Measurements from ENCODE around the gene CACNA1H.

The CACNA1H gene

DNA sequence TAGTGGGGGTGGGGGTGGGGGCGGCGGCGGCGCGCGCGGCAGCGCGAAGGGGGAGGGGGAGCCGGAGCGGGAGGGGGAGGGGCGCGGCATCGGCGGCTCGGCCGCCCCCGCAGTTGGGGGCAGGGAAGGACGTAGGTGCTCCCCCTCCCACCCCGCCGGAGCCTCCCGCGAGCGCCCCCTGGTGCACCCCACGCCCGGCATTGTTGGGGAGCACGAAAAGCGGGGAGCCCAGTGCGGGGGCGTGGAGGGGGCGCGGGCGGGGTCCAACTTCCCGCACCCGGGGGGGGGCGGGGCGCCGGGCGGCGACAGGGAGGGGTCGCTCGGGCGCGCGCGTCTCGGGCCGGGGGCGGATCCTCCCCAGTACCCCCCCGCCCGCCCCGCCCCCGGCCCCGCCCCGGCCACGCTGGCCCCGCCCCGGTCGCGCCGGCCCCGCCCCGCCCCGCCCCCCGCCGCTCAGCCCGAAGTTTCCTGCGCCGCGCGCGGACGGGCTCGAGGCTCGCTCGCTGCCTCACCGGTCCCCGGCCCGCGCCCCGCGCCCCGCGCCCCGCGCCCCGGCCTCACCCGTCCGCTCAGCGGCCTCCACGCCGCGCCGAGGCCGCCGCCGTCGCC lies at the start of gene CACNA1H:
TSS of gene CACNA1H (plus strand) at position 456 of the 609 bp plus-strand sequence. CDS start 632 bp downstream, outside the sequence.
- DNase-seq: peak; percentile 64

- DNase-seq: no peak
Measured at GRCh38 chr16:1103636-1103980, 49.3 kb upstream of the CACNA1H start.

- peak; percentile 28 for DNase-seq
Measured at GRCh38 chr16:1105888-1106620, 46.9 kb upstream of the CACNA1H start.

DNA sequence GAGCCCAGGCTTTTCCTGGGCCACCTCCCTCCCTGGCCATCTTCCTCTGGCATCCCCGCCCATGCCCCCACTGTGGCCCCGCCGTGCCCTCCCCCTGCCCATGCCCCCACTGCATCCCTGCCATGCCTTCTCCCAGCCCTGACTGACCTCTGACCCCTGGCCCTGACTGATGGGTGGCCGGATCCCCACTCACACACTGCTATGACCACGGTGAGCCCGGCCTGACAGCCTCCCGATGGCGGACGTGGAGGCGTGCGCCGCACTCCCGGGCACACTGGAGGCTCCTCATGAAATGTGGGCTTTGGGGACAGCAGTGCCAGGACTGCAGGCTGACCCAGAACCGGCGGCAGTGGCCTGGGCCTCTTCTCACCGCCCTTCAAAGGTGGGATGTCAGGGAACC lies 46.2 kb upstream of the CACNA1H start:
- no peak for DNase-seq

DNA sequence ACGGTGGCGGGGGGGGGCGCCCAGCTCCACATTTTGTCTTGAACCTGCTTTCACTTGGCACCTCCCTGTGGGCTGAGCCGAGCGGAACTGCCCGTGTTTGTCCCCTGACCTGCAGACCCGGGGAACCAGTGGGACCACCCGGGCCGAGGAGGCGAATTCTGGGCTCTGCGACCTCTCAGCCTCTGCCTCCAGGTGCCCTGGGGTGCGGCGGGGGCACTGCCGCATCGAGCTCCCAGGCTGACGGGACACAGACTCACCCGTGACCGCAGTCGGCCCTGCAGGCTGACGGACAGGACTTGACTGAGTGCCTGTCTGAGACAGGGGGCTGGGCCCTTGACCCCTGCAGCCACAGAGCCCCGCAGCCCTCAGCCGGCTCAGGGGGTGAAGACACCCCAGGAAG lies 45.8 kb upstream of the CACNA1H start:
- DNase-seq: no peak

DNA sequence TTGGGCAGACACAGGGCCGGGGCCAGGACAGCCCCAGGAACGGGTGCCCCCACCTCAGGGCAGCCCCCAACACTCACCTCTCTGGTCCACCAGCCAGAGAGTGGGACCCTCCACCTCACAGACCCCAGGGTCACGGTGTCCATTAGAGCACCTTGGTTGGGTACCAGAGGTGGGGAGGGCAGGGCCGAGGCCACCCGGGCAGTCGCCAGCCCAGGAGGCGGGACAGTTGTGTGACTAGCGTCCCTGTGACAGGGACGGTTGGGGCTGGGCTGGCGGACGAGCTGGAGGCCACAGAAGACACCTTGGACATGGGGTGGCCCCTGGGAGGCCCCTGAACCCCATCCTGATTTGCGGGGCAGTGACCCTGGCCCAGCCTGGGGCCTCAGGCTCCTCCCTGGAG lies 45.2 kb upstream of the CACNA1H start:
- DNase-seq: no peak

- no peak for DNase-seq
Measured at GRCh38 chr16:1108299-1109252, 44.3 kb upstream of the CACNA1H start.

DNA sequence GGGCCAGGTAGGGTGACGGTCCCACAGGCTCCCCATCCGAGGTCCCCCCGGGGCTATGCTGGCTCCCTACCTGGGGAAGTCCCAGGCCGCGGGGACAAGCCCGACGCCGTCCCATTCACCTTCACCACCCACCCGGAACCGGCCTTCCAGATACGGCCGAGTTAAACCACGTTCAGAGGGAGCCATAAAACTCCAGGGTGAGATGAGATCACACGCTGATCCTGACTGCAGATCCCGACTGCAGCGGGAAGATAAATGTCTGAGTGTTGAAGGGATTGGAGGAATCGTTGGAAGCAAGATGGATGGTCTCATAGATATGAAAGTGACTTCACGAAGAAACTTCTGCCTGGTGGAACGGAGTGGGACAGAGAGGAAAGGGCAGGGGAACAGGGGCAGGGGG lies 43.3 kb upstream of the CACNA1H start:
- no peak for DNase-seq

- no peak for DNase-seq
Measured at GRCh38 chr16:1112506-1113184, 40.3 kb upstream of the CACNA1H start.

DNA sequence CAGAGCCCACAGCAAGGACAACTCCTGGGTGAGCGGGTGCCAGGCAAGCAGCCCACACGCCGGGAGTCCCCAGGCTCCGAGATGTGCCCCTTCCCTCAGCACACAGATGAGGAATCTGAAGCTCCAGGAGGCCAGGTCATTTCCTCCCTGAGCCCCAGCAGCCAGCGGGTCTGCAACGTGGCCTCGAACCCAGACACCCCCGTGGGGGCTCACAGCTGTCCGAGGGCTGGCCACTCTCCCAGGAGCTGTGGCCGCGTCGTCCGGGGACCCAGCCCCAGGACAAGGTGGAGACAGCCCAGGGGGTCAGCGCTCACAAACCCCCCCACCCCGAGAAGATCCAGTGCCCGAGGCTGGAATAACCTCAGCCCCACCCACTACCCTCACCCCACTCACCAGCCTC lies 39.4 kb upstream of the CACNA1H start:
- DNase-seq: no peak

DNA sequence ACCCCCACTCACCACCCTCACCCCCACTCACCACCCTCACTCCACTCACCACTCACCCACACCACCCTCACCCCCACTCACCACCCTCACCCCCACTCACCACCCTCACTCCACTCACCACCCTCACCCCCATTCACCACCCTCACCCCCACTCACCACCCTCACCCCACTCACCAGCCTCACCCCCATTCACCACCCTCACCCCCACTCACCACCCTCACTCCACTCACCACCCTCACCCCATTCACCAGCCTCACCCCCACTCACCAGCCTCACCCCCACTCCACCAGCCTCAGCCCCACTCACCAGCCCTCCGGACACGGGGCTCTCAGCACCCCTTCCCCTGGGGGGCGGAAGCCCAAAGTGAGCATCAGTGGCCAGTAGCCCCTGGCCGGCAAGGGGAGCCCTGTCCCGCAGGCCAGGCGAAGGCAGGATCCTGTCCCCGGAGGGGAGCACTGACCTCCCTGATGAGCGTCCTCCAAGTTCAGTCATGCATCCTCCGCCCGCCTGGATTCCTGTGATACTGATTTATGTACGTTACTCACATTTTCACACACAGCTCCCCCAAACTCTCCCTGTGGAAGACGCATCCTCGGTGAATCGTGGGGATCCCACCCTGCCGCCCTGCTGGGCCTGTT lies 38.9 kb upstream of the CACNA1H start:
- DNase-seq: no peak

- no peak for DNase-seq
Measured at GRCh38 chr16:1116693-1117077, 36.2 kb upstream of the CACNA1H start.

DNA sequence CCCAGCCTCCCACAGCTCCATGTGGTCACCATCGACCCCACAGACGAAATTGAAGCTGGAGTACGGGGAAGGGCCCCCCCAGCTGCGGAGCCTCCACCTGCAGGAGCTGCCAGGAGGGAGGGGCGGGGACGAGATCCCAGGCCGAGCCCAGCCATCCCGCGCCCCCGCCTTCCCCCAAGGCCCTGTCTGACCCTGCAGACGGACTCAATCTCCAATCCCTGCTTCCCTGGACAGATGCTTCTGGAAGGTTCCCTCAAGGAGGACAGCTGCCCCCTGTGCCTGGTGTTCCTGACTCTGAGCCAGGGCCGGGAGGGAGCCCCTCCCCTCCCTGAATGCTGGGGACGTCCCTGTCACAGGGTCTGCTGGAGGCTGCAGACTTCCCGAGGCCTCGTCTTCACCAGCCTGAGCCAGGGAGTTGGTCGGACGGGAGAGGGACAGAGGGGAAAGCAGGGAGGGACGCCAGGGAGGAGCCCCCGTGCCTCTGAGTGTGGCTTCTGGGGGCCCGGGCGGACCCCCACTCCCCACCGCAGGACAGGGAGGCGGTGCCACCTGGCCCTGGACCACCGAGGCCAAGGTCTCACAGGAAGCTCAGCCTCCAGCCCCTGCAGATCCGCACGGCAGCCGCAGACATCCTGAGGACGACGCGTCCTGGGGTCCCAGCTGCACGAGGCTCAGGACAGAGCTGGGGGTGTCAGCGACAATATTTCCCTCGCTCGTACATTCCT lies 35.6 kb upstream of the CACNA1H start:
- no peak for DNase-seq

GRCh38 chr16:1117926-1118325 lies 35.0 kb upstream of the CACNA1H start:
- DNase-seq: no peak

- DNase-seq: no peak
Measured at GRCh38 chr16:1119129-1119528, 33.8 kb upstream of the CACNA1H start.

DNA sequence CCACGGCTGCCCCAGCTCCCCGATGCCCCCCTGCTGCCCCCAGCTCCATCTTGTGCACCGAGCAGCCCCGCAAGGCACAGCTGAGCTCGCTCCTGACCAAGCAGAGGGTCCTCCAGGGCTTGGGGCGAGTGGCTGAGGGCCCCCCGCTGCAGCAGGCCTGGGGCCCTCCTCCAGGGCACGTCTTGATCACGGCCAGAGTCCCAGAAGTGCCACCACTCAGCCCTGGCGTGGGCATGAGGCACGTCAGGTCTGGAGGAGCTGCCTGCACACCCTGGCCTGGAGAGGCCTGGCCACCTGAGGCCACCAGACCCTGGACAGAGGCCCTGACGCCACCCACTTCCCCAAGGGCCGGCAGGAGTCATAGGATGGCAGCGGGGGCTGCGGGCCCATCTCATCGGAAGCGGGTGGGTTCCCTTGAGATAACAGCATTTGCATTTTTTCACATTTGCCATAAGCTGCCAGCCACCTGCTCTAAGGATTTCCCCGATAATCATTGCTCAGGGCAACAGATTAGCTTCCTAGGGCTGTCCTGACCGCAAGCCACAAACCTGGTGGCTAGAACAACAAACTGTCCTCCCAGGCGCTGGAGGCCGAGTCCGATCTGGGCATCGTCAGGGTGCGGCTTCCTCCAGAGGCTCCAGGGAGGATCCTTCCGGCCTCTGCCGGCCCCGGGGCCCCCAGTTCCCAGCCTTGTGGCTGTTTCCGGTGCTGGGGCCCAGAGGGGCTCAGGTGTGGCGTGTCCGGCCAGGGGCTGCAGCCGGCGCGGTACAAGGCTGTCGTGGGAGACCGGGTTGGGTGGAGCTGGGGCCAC lies 32.9 kb upstream of the CACNA1H start:
- DNase-seq: no peak

DNA sequence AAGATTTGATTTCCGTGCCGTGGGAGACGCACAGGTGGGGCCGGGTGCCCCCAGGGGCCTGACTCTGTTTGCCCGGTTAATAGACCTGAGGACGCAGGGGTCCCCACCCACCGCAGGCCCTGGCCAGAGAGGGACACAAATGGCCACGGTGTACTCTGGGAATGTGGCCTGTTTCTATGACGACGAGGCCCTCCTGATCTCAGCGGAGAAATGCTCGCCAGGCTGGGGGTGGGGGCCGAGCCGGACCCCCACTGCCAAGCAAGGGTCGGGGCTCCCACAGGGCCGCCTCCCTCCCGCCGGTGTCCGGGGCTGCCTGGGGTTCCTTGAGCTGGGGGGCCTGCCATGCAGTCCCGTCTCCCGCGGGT lies 32.3 kb upstream of the CACNA1H start:
- DNase-seq: no peak

DNA sequence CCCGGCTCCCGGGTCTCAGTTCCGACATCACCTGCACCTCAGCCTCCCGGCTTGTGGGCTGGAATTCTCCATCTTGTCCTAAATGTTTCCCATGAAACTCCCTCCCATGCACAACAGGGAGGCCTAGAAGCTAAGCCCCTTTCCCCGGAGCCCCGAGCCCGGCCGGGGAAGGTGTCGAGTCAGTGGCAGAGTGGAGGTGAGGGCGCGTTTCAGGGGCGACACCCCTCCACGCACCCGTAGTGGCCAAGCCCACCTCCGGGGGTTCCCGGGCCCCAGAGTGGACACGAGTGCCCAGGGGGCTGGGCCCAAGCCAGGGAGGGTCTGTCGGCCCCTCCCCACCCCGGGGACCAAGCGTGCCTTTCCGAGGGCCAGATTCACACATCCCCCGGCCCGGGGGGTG lies 31.9 kb upstream of the CACNA1H start:
- DNase-seq: no peak

GRCh38 chr16:1121601-1122397 lies 31.1 kb upstream of the CACNA1H start:
- DNase-seq: no peak

DNA sequence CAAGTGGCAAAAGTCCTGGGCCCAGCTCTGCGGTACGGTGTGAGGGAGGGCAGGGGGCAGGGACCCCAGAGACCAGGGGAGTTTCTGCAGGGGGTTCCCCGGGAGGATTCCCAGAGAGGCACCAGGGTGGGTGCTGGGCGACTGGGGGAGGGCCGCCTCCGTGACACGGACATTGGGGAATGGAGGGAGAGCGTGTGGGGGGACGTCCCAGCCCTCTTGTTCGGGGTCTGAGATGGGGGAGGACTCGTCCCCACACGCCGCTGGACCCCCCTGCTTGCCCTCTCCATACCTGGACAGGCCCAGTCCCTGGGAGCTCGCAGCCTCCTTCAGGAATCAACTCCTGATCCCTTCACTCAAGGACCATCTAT lies 30.5 kb upstream of the CACNA1H start:
- no peak for DNase-seq
